Bronchial epithelial cell (primary cell): ENCODE results near the gene CYP1B1. TPM values are rescaled to one million over a fixed set of nuclear protein-coding genes. Genes with fewer than 3 reads are reported as not detected.

Experiments used
- DNase-seq: peaks from one replicate; pipeline ENCODE4 v3.0.0-alpha.2; 2010; ENCODE audit warnings: low read depth
- FAIRE-seq: peaks from 2 replicates; lab custom pipeline; 2011; peaks lifted over from hg19 to GRCh38; lab: Jason Lieb, UNC
- H3K27me3 ChIP-seq: 2 replicates; pipeline ENCODE4 v1.5.1; 2011; ENCODE audit warnings: low read length; ENCODE audit not compliant: control insufficient read depth, insufficient read depth
- H3K36me3 ChIP-seq: 2 replicates; pipeline ENCODE4 v1.5.1; 2011; ENCODE audit warnings: low read length; ENCODE audit not compliant: control insufficient read depth, insufficient read depth
- H3K4me3 ChIP-seq: 2 replicates; pipeline ENCODE4 v1.5.1; 2011; ENCODE audit warnings: mild to moderate bottlenecking, low read depth, low read length, control low read depth
- CTCF ChIP-seq: IDR thresholded peaks from 2 replicates; pipeline ENCODE4 v1.5.1; 2011; ENCODE audit warnings: mild to moderate bottlenecking, moderate library complexity, low read length, control low read depth, inconsistent platforms; ENCODE audit not compliant: insufficient read depth, severe bottlenecking
- total RNA-seq: library from RNA; depleted of rRNA; stranded (reverse); fragments of >200 nt; gene quantifications from 2 replicates; pipeline ENCODE4 v1.2.1, GENCODE V29; 2014

The CYP1B1 gene
- total RNA-seq, 1 donor from 2014 or later = 5.8 TPM

DNA sequence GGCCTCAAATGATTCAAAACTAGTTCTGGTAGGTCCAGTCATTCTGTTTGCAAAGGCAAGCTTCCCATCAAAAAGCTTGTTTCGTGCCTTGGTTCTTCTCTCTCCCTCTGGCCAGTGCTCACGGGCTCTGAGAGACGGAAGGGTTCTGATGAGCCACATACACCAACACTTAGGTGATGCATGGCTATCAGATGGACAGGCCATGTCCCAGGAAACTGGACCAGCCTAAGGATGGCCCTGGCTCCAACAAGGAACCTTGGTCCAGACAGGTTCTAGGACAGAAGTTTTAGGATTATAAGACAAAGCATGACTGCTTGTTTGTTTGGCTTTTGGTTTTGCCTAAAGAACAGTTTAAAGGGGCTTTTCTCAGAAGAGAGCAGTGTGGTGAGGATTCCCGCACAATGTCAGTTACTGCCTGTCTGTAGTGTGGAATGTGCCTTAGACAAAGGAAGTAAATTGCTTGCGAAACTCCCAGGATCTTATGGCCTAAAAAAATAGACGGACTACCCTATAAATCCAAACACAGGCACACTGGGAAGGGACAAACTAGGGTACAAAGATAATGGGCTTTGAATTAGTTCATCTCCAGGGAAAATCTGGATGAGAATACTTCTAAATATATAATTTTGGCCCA, 10.3 kb downstream of the CYP1B1 start:
- FAIRE-seq = peak; percentile 52
- no peak for DNase-seq
- no peak for TF ChIP-seq CTCF
- Histone ChIP-seq H3K27me3 (no peaks in the 10 kb centered on the region), H3K4me3 (no peak overlapping the region), H3K36me3 (peaks cover under 1% of the 10 kb centered on the region)

- no peak overlapping the region for H3K4me3 ChIP-seq
- no peak for TF ChIP-seq CTCF
- FAIRE-seq = no peak
Measured at GRCh38 chr2:38064801-38065501, 11.0 kb downstream of the CYP1B1 start.

GRCh38 chr2:38060236-38061018, 15.5 kb downstream of the CYP1B1 start:
- no peak for TF ChIP-seq CTCF
- FAIRE-seq = no peak

More at GRCh38 chr2:38064801-38065501, 11.0 kb downstream of the CYP1B1 start:
- Histone ChIP-seq H3K36me3 (no peaks in the 10 kb centered on the region), H3K27me3 (no peaks in the 10 kb centered on the region)
- DNase-seq = peak; percentile 81

DNA sequence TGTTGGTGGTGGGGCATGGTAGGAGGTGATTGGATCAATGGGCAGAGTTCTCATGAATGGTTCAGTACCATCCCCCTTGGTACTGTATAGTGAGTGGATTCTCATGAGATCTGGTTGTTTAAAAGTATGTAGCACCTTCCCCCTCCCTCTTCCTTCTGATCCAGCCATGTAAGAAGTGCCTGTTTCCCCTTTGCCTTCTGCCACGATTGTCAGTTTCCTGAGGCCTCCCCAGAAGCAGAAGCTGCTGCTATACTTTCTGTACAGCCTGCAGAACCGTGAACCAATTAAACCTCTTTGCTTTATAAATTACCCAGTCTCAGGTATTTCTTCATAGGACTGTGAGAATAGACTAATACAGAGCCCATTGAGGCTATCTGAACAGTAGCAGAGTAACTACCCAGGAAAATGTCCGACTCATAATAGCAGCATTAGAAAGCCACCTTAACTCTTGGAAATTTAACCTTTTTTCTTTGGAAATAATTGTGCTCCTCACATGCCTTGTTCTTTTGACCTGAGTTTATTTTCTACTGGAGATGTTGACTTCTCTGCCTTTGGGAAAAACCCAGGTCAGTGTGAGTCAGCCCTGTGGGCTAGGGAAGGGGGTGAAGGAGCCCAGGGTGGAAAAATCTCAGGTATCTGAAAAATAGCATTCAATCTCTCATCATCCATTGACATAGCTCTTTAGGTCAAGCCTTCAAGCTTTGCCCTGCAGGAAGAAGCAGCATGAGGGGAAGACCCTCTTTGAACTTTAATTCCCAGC, 18.1 kb downstream of the CYP1B1 start:
- Histone ChIP-seq H3K4me3 (no peak overlapping the region), H3K27me3 (no peaks in the 10 kb centered on the region), H3K36me3 (no peaks in the 10 kb centered on the region)
- TF ChIP-seq CTCF = no peak
- peak; percentile 63 for DNase-seq
- FAIRE-seq = no peak

More at GRCh38 chr2:38060236-38061018, 15.5 kb downstream of the CYP1B1 start:
- Histone ChIP-seq H3K27me3 (no peaks in the 10 kb centered on the region), H3K4me3 (no peak overlapping the region), H3K36me3 (no peaks in the 10 kb centered on the region)
- no peak for DNase-seq

- Histone ChIP-seq H3K27me3 (no peaks in the 10 kb centered on the region), H3K4me3 (no peak overlapping the region), H3K36me3 (no peaks in the 10 kb centered on the region)
- FAIRE-seq (no peak), DNase-seq (peak; percentile 85)
- no peak for TF ChIP-seq CTCF
Measured at GRCh38 chr2:38056216-38056615, 19.7 kb downstream of the CYP1B1 start.
